ENCODE data around the gene SERPINA3.
"Not testable (repeated sequence)": the region's sequence is repeated elsewhere in the genome, so short reads cannot be mapped to it uniquely, and the experiment has no call there.

SERPINA3 gene

GRCh38 chr14:94584591-94585280 lies 27.5 kb upstream of the SERPINA3 start:
- DNase-seq (ENCODE audit: low spot score): no peak

- DNase-seq (ENCODE audit: low spot score): no peak
These were observed 25.6 kb upstream of the SERPINA3 start for GRCh38 chr14:94586635-94587034.

- no peak for DNase-seq (ENCODE audit: low spot score)
These were observed 23.9 kb upstream of the SERPINA3 start for GRCh38 chr14:94588311-94588710.

GRCh38 chr14:94591073-94591472 lies 21.1 kb upstream of the SERPINA3 start:
- no peak for DNase-seq (ENCODE audit: low spot score)

- no peak for DNase-seq (ENCODE audit: low spot score)
These were observed 20.3 kb upstream of the SERPINA3 start for GRCh38 chr14:94591871-94592270.

- no peak for DNase-seq (ENCODE audit: low spot score)
These were observed 19.7 kb upstream of the SERPINA3 start for GRCh38 chr14:94592457-94592856.

- DNase-seq (ENCODE audit: low spot score): no peak
These were observed 18.8 kb upstream of the SERPINA3 start for GRCh38 chr14:94593376-94593748.

- DNase-seq (ENCODE audit: low spot score): no peak
These were observed 18.3 kb upstream of the SERPINA3 start for GRCh38 chr14:94593749-94594431.

GRCh38 chr14:94594441-94594840 lies 17.8 kb upstream of the SERPINA3 start:
- DNase-seq (ENCODE audit: low spot score): no peak

- no peak for DNase-seq (ENCODE audit: low spot score)
These were observed 16.3 kb upstream of the SERPINA3 start for GRCh38 chr14:94595912-94596311.

GRCh38 chr14:94596361-94596760 lies 15.8 kb upstream of the SERPINA3 start:
- no peak for DNase-seq (ENCODE audit: low spot score)

- no peak for DNase-seq (ENCODE audit: low spot score)
These were observed 14.4 kb upstream of the SERPINA3 start for GRCh38 chr14:94597788-94598187.

GRCh38 chr14:94598506-94598815 lies 13.7 kb upstream of the SERPINA3 start:
- DNase-seq (ENCODE audit: low spot score): no peak

GRCh38 chr14:94598816-94599655 lies 13.2 kb upstream of the SERPINA3 start:
- DNase-seq (ENCODE audit: low spot score): no peak

GRCh38 chr14:94599656-94600004 lies 12.6 kb upstream of the SERPINA3 start:
- DNase-seq (ENCODE audit: low spot score): no peak

- DNase-seq (ENCODE audit: low spot score): no peak
These were observed 12.0 kb upstream of the SERPINA3 start for GRCh38 chr14:94600148-94600545.

GRCh38 chr14:94601884-94602391 lies 10.3 kb upstream of the SERPINA3 start:
- DNase-seq (ENCODE audit: low spot score): no peak

GRCh38 chr14:94602722-94603121 lies 9.5 kb upstream of the SERPINA3 start:
- no peak for DNase-seq (ENCODE audit: low spot score)

- DNase-seq (ENCODE audit: low spot score): no peak
These were observed 6.8 kb upstream of the SERPINA3 start for GRCh38 chr14:94605361-94605760.

- not testable (repeated sequence) for DNase-seq (ENCODE audit: low spot score)
These were observed 3.2 kb upstream of the SERPINA3 start for GRCh38 chr14:94608966-94609365.

- DNase-seq (ENCODE audit: low spot score): no peak
These were observed 1.0 kb upstream of the SERPINA3 start for GRCh38 chr14:94611179-94611578.

GRCh38 chr14:94612580-94613554 lies 676 bp downstream of the SERPINA3 start:
- DNase-seq (ENCODE audit: low spot score): no peak
